Activated B cell treated with CpG ODN at 0.5 μM for 24 hours (primary cell): Measurements from ENCODE around the gene KDM6A. TPM values are rescaled to one million over a fixed set of nuclear protein-coding genes. Genes with fewer than 3 reads are reported as not detected.

Experiments used
- ATAC-seq: fragments of 200-7000 bp; cut with Tn5 transposase; one replicate; pipeline ENCODE4 v1.10.0; 2021; ENCODE audit warnings: low read depth, mild to moderate bottlenecking, moderate library complexity
- CTCF ChIA-PET: fragments of 350-600 bp; sonication (Branson Sonifier 250); formaldehyde crosslinking; loops from one replicate; lab custom pipeline; 2021; ENCODE audit warnings: antibody characterized with exemption; lab: Charles Lee
- POLR2A ChIA-PET: fragments of 350-600 bp; sonication (Branson Sonifier 250); formaldehyde crosslinking; loops from one replicate; lab custom pipeline; 2021; ENCODE audit warnings: antibody characterized with exemption; lab: Charles Lee
- DNase-seq: peaks from one replicate; pipeline ENCODE4 v3.0.0; 2022
- H3K27ac Mint-ChIP-seq: one replicate; pipeline ENCODE4 v1.8.0; 2020; ENCODE audit warnings: mixed read lengths
- H3K27me3 Mint-ChIP-seq: one replicate; pipeline ENCODE4 v1.8.0; 2021; ENCODE audit warnings: mixed read lengths
- H3K36me3 Mint-ChIP-seq: one replicate; pipeline ENCODE4 v1.8.0; 2021; ENCODE audit warnings: low read depth, mixed read lengths
- H3K4me1 Mint-ChIP-seq: one replicate; pipeline ENCODE4 v1.8.0; 2021; ENCODE audit warnings: mixed read lengths
- H3K4me3 Mint-ChIP-seq: one replicate; pipeline ENCODE4 v1.8.0; 2020; ENCODE audit warnings: mild to moderate bottlenecking, mixed read lengths
- H3K9me3 Mint-ChIP-seq: one replicate; pipeline ENCODE4 v1.8.0; 2020; ENCODE audit warnings: mixed read lengths
- CTCF ChIP-seq: fragments of 200-600 bp; IDR thresholded peaks from one replicate; pipeline ENCODE4 v1.8.0; 2022; ENCODE audit warnings: antibody characterized with exemption, mild to moderate bottlenecking
- intact Hi-C: fragments of 100-400 bp; cut with micrococcal nuclease; formaldehyde crosslinking; loops from one replicate; pipeline ENCODE4 v1.15.1; 2024
- total RNA-seq: library from RNA; stranded (reverse); gene quantifications from 2 replicates; pipeline ENCODE4 v1.2.3, GENCODE V29; 2022

KDM6A gene
- total RNA-seq, 1 donor from 2014 or later, result 36.0 TPM

GRCh38 chrX:45137531-45137930 lies 264.5 kb downstream of the KDM6A start:
- no peak for DNase-seq
- no peak for ATAC-seq
- Mint-ChIP-seq H3K36me3 (no peaks in the 10 kb centered on the region), H3K9me3 (no peaks in the 10 kb centered on the region), H3K27ac (no peak overlapping the region), H3K27me3 (no peaks in the 10 kb centered on the region), H3K4me1 (no peaks in the 10 kb centered on the region), H3K4me3 (no peak overlapping the region)
- ChIA-PET CTCF (no interaction called here), POLR2A (no interaction called here)
- intact Hi-C loops, result no loop called here
- TF ChIP-seq CTCF, result no peak

- Mint-ChIP-seq H3K9me3 (no peaks in the 10 kb centered on the region), H3K36me3 (no peaks in the 10 kb centered on the region), H3K27ac (no peak overlapping the region), H3K27me3 (no peaks in the 10 kb centered on the region), H3K4me1 (no peaks in the 10 kb centered on the region), H3K4me3 (no peak overlapping the region)
- CTCF ChIA-PET, result no interaction called here
- ATAC-seq (no peak), DNase-seq (no peak)
- intact Hi-C loops, result no loop called here
- POLR2A ChIA-PET, result no interaction called here
- TF ChIP-seq CTCF, result no peak
Observed at GRCh38 chrX:45138525-45138924, 265.5 kb downstream of the KDM6A start.

- H3K27ac Mint-ChIP-seq, result no peak overlapping the region
- intact Hi-C loops, result no loop called here
- CTCF ChIA-PET, result no interaction called here
- ATAC-seq, result no peak
- H3K4me3 Mint-ChIP-seq, result no peak overlapping the region
- no peaks in the 10 kb centered on the region for H3K4me1 Mint-ChIP-seq
- no peak for TF ChIP-seq CTCF
- POLR2A ChIA-PET, result no interaction called here
- H3K9me3 Mint-ChIP-seq, result no peaks in the 10 kb centered on the region
- H3K36me3 Mint-ChIP-seq, result no peaks in the 10 kb centered on the region
- no peaks in the 10 kb centered on the region for H3K27me3 Mint-ChIP-seq
- DNase-seq, result no peak
Observed at GRCh38 chrX:45140812-45141211, 267.8 kb downstream of the KDM6A start.

GRCh38 chrX:45142185-45142584 lies 269.2 kb downstream of the KDM6A start:
- CTCF ChIA-PET, result no interaction called here
- Mint-ChIP-seq H3K36me3 (no peaks in the 10 kb centered on the region), H3K27me3 (no peaks in the 10 kb centered on the region), H3K27ac (no peak overlapping the region), H3K4me3 (no peak overlapping the region), H3K9me3 (no peaks in the 10 kb centered on the region), H3K4me1 (no peaks in the 10 kb centered on the region)
- no peak for TF ChIP-seq CTCF
- POLR2A ChIA-PET, result no interaction called here
- intact Hi-C loops, result no loop called here
- no peak for ATAC-seq
- DNase-seq, result no peak

GRCh38 chrX:45143455-45143854 lies 270.5 kb downstream of the KDM6A start:
- TF ChIP-seq CTCF, result no peak
- ChIA-PET POLR2A (no interaction called here), CTCF (no interaction called here)
- Mint-ChIP-seq H3K27ac (no peak overlapping the region), H3K9me3 (no peaks in the 10 kb centered on the region), H3K36me3 (no peaks in the 10 kb centered on the region), H3K4me1 (no peaks in the 10 kb centered on the region), H3K4me3 (no peak overlapping the region), H3K27me3 (no peaks in the 10 kb centered on the region)
- intact Hi-C loops, result no loop called here
- no peak for DNase-seq
- no peak for ATAC-seq
